H1 (cell line): ENCODE results near the gene PFN2.

Experiments
- GTF2F1 ChIP-seq: IDR thresholded peaks from 2 replicates; pipeline ENCODE4 v1.6.1; 2012; ENCODE audit warnings: low read depth, low read length, improper control_type of control experiment, borderline replicate concordance
- POLR2A ChIP-seq, 2 experiments: IDR thresholded peaks; 1 replicate in 1 of 2; 2 replicates in 1 of 2; pipeline ENCODE4 v1.6.1; 2011; ENCODE audit warnings: low read depth in 2 of 2, low read length in 2 of 2, mild to moderate bottlenecking in 2 of 2; ENCODE audit errors: control extremely low read depth in 1 of 2
- POLR2AphosphoS5 ChIP-seq: IDR thresholded peaks from 2 replicates; pipeline ENCODE4 v1.6.1; 2011; ENCODE audit warnings: low read depth, low read length
- TF ChIP-seq, protein P1 (sequence below), 3 experiments: IDR thresholded peaks; 1 replicate in 2 of 3; 2 replicates in 1 of 3; pipeline versions ENCODE4 v1.5.1 to v1.6.1; 2011; ENCODE audit warnings: low read length in 3 of 3, mild to moderate bottlenecking in 3 of 3, inconsistent platforms in 2 of 3, low read depth in 1 of 3, moderate library complexity in 1 of 3; ENCODE audit not compliant: insufficient read depth in 1 of 3; ENCODE audit errors: control extremely low read depth in 1 of 3
- TF ChIP-seq, protein P2 (sequence below): IDR thresholded peaks from 2 replicates; pipeline ENCODE4 v1.6.1; 2011; ENCODE audit warnings: low read depth, mild to moderate bottlenecking, low read length; ENCODE audit not compliant: insufficient read depth

DNA sequence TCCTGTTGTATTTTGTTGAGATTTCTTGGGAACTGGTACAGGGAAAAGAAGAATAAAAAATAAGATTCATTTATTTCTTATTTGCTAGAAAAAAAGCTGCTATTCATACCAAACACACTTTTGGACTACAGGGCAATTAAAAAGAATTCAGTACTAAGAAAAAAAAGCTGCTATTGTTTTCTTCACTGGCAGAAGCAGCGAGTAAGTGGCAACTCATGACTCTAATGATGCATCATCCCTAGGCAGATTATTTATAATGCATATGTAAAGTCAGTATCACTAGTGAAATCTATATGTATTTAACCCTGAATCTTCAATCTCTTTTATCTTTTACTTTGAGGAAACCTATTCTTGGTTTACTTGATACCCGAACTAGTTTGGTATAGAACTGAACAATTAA lies 15.2 kb downstream of the PFN2 start:
- TF ChIP-seq, protein P1, sequence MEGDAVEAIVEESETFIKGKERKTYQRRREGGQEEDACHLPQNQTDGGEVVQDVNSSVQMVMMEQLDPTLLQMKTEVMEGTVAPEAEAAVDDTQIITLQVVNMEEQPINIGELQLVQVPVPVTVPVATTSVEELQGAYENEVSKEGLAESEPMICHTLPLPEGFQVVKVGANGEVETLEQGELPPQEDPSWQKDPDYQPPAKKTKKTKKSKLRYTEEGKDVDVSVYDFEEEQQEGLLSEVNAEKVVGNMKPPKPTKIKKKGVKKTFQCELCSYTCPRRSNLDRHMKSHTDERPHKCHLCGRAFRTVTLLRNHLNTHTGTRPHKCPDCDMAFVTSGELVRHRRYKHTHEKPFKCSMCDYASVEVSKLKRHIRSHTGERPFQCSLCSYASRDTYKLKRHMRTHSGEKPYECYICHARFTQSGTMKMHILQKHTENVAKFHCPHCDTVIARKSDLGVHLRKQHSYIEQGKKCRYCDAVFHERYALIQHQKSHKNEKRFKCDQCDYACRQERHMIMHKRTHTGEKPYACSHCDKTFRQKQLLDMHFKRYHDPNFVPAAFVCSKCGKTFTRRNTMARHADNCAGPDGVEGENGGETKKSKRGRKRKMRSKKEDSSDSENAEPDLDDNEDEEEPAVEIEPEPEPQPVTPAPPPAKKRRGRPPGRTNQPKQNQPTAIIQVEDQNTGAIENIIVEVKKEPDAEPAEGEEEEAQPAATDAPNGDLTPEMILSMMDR (IDR thresholded peaks at IDR 0.05; ENCODE audit: control extremely low read depth in 1 of 3, insufficient read depth in 1 of 3, low read depth in 1 of 3, low read length in 3 of 3) = no peak
- TF ChIP-seq, protein P2, sequence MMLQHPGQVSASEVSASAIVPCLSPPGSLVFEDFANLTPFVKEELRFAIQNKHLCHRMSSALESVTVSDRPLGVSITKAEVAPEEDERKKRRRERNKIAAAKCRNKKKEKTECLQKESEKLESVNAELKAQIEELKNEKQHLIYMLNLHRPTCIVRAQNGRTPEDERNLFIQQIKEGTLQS = no peak
- TF ChIP-seq POLR2A (IDR thresholded peaks at IDR 0.05; ENCODE audit: control extremely low read depth in 1 of 2, low read depth in 2 of 2, low read length in 2 of 2) (no peak), POLR2AphosphoS5 (no peak), GTF2F1 (no peak)
